ENCODE results near the gene PTPN23. TPM values are rescaled to one million over a fixed set of nuclear protein-coding genes. Genes with fewer than 3 reads are reported as not detected.

The PTPN23 gene
- total and polyA plus RNA-seq, 2 of the 8 experiments (the other 6 are each of a cell fraction or from before 2014, with no cell fraction given), result 2.9 to 46.7 TPM

DNA sequence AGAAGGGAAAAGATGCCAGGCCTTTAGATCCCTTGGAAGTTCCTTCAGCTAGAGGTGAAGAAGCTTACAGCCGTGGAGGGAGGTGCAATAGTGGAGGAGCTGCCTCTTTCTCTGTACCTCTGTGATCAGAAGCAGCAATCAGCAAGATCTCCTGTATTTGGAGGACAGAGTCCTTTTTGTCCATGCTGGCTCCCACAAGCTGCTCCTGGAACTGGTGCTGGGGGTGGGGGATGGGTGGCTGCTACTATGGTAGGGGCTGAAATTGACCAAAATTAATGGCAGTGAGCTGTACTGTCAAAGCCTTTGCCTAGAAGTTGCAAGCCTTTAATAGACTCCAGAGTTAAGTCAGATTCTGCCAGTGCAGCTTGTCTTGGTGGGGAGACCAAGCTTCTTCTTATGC is 18.2 kb downstream of the PTPN23 start:
- Histone ChIP-seq H3K18ac (ENCODE audit: extremely low read depth, low read length) (no peak overlapping the region), H2AK5ac (ENCODE audit: low read depth, low read length) (no peak overlapping the region), H3K9ac (replicated peaks in 1 of 4; ENCODE audit: extremely low read depth in 1 of 4, low read depth in 3 of 4, low read length in 3 of 4) (no peak overlapping the region), H3K79me2 (ENCODE audit: control insufficient read depth in 1 of 2, insufficient read depth in 2 of 2, low read length in 2 of 2) (peaks cover 0 to 19% of the 10 kb centered on the region in 2 experiments; a peak in 3 of 4 replicates), H3K23ac (ENCODE audit: insufficient read length) (no peak overlapping the region), H3K14ac (ENCODE audit: insufficient read length) (no peak overlapping the region), H2BK5ac (ENCODE audit: low read depth, low read length) (no peak overlapping the region), H4K5ac (ENCODE audit: insufficient read length, low read depth, low read length) (no peak overlapping the region), H2BK20ac (ENCODE audit: low read length) (no peak overlapping the region), H3K4me3 (ENCODE audit: extremely low read depth in 1 of 4, insufficient read depth in 2 of 4, low read depth in 3 of 4, low read length in 4 of 4) (no peak overlapping the region), H3K4me2 (ENCODE audit: insufficient read depth in 1 of 2, low read depth in 2 of 2, low read length in 2 of 2) (no peak overlapping the region), H3K23me2 (ENCODE audit: low read depth, low read length) (no peaks in the 10 kb centered on the region), H2BK120ac (replicated peaks; ENCODE audit: low read depth, low read length) (no peak overlapping the region), H2AFZ (ENCODE audit: low read length) (no peak overlapping the region), H3K4me1 (replicated peaks in 1 of 4; ENCODE audit: control insufficient read depth in 3 of 4, insufficient read depth in 4 of 4, low read length in 3 of 4) (no peaks in the 10 kb centered on the region), H4K20me1 (replicated peaks in 1 of 2; ENCODE audit: control insufficient read depth in 1 of 2, insufficient read depth in 2 of 2, low read length in 2 of 2) (peaks cover 0 to 14% of the 10 kb centered on the region in 2 experiments), H3K4ac (replicated peaks; ENCODE audit: insufficient read length, low read depth, low read length) (no peak overlapping the region), H3K27me3 (replicated peaks in 1 of 4; ENCODE audit: control insufficient read depth in 3 of 4, extremely low read depth in 1 of 4, insufficient read depth in 3 of 4, low read length in 3 of 4) (no peaks in the 10 kb centered on the region), H3K56ac (replicated peaks; ENCODE audit: insufficient read length, low read depth, low read length) (no peak overlapping the region), H4K91ac (replicated peaks; ENCODE audit: insufficient read length, low read length) (no peak overlapping the region), H3K36me3 (ENCODE audit: control insufficient read depth in 2 of 4, insufficient read depth in 4 of 4, low read length in 3 of 4) (peaks cover 0 to 4% (median 1%) of the 10 kb centered on the region in 4 experiments; a peak in 2 of 8 replicates), H4K8ac (ENCODE audit: extremely low read depth, insufficient read depth, low read length) (no peak overlapping the region), H3K79me1 (ENCODE audit: low read depth, low read length) (peaks cover 15% of the 10 kb centered on the region; the same call in 1 of the 2 replicates), H3K9me3 (ENCODE audit: insufficient read depth in 2 of 2, low read depth in 1 of 2, low read length in 1 of 2) (no peaks in the 10 kb centered on the region), H3K27ac (ENCODE audit: low read depth, low read length) (no peak overlapping the region), H2BK12ac (ENCODE audit: low read depth, low read length) (no peak overlapping the region), H2BK15ac (ENCODE audit: low read length) (no peak overlapping the region)
- CTCF ChIA-PET (ENCODE audit: partially characterized antibody), result interaction anchor here (0.7 to 1.7 kb wide), 4 partner anchors 14 to 242 kb away, joined by 3 to 5 read pairs (median 3); no protein-coding TSS in a partner anchor
- 83% methylated on average over 1 of the region's 1 CpG; no CpG with 5 or more reads in 1 of the 2 experiments for WGBS, 2 experiments (ENCODE audit: extremely low coverage in 1 of 2, insufficient coverage in 1 of 2, insufficient read length in 1 of 2, insufficient replicate concordance in 2 of 2, low coverage in 1 of 2, low lambda C conversion rate in 2 of 2, missing lambda C conversion rate in 1 of 2)
- POLR2A ChIA-PET (ENCODE audit: partially characterized antibody), result interaction anchor here (1.1 kb wide), 1 partner anchor 9 kb away, joined by 3 read pairs; no protein-coding TSS in a partner anchor
- DNase-seq (ENCODE audit: low read depth in 1 of 2, low spot score in 2 of 2) (no peak), FAIRE-seq (no peak)
- no peak for TF ChIP-seq ATF2 (IDR thresholded peaks at IDR 0.05; ENCODE audit: low read length)
- TF ChIP-seq ZNF274 (IDR thresholded peaks at IDR 0.05; ENCODE audit: borderline replicate concordance, extremely low read depth, low read length), result no peak
- TF ChIP-seq CTBP2 (IDR thresholded peaks at IDR 0.05; ENCODE audit: borderline replicate concordance, insufficient read depth, insufficient read length, low read length), result no peak
- TF ChIP-seq EZH2 (IDR thresholded peaks at IDR 0.05; ENCODE audit: low read depth, low read length, severe bottlenecking), result no peak
- no peak for TF ChIP-seq TAF1 (IDR thresholded peaks at IDR 0.05; ENCODE audit: low read depth, low read length)
- TF ChIP-seq PHF8 (conservative IDR thresholded peaks at IDR 0.05; ENCODE audit: low read depth, low read length), result no peak
- TF ChIP-seq RNF2 (IDR thresholded peaks at IDR 0.05; ENCODE audit: borderline replicate concordance, low read depth, low read length, missing control alignments, poor library complexity, severe bottlenecking), result no peak
- no peak for TF ChIP-seq HDAC6 (IDR thresholded peaks at IDR 0.05; ENCODE audit: low read depth, low read length)
- TF ChIP-seq CREB1 (IDR thresholded peaks at IDR 0.05), result no peak
- TF ChIP-seq ASH2L (IDR thresholded peaks at IDR 0.05; ENCODE audit: low read length), result no peak
- no peak for TF ChIP-seq CEBPB (IDR thresholded peaks at IDR 0.05; ENCODE audit: low read depth, low read length)
- no peak for TF ChIP-seq KDM1A (IDR thresholded peaks at IDR 0.05; ENCODE audit: borderline replicate concordance, low read length)
